DMS 273 (cell line): ENCODE data around the gene THG1L.

Source experiments
- DNase-seq: peaks from one replicate; lab custom pipeline; 2025; ENCODE audit not compliant: unreplicated experiment; lab: John Stamatoyannopoulos, UW

The THG1L gene

GRCh38 chr5:157750320-157750719, 19.1 kb downstream of the THG1L start:
- DNase-seq, result no peak

- no peak for DNase-seq
Measured at GRCh38 chr5:157756122-157756521, 24.9 kb downstream of the THG1L start.

GRCh38 chr5:157758706-157759105, 27.5 kb downstream of the THG1L start:
- no peak for DNase-seq

GRCh38 chr5:157761690-157762621, 30.7 kb downstream of the THG1L start:
- DNase-seq, result peak; percentile 82

GRCh38 chr5:157764531-157764930, 33.3 kb downstream of the THG1L start:
- no peak for DNase-seq

- no peak for DNase-seq
Measured at GRCh38 chr5:157766442-157766841, 35.2 kb downstream of the THG1L start.

- DNase-seq, result peak; percentile 10
Measured at GRCh38 chr5:157766902-157767301, 35.7 kb downstream of the THG1L start.

- no peak for DNase-seq
Measured at GRCh38 chr5:157767689-157768088, 36.5 kb downstream of the THG1L start.

GRCh38 chr5:157770665-157771064, 39.4 kb downstream of the THG1L start:
- no peak for DNase-seq

GRCh38 chr5:157772127-157772526, 40.9 kb downstream of the THG1L start:
- no peak for DNase-seq

GRCh38 chr5:157778121-157778805, 47.0 kb downstream of the THG1L start:
- peak; percentile 75 for DNase-seq

GRCh38 chr5:157779221-157779620, 48.0 kb downstream of the THG1L start:
- DNase-seq, result no peak

GRCh38 chr5:157785801-157786200, 54.6 kb downstream of the THG1L start:
- DNase-seq, result no peak
